Choroid plexus epithelial cell (primary cell): ENCODE results near the gene NRGN.

ENCODE experiments used
- DNase-seq: peaks from one replicate; pipeline ENCODE4 v3.0.0-alpha.2; 2010; ENCODE audit warnings: low read depth
- H3K4me3 ChIP-seq: 2 replicates; pipeline ENCODE4 v1.5.1; 2011; ENCODE audit warnings: low read depth, mild to moderate bottlenecking, control low read depth, low read length, moderate library complexity
- CTCF ChIP-seq: conservative IDR thresholded peaks from 2 replicates; pipeline ENCODE4 v1.5.1; 2011; ENCODE audit warnings: low read depth, mild to moderate bottlenecking, control low read depth, inconsistent platforms, low read length, moderate library complexity

NRGN gene

GRCh38 chr11:124784051-124784450, 44.3 kb downstream of the NRGN start:
- DNase-seq = no peak
- no peak overlapping the region for H3K4me3 ChIP-seq
- no peak for TF ChIP-seq CTCF

GRCh38 chr11:124788521-124788920, 48.8 kb downstream of the NRGN start:
- peak; percentile 13 for DNase-seq
- TF ChIP-seq CTCF = no peak
- H3K4me3 ChIP-seq = no peak overlapping the region

GRCh38 chr11:124791626-124792341, 52.0 kb downstream of the NRGN start:
- TF ChIP-seq CTCF = no peak
- peak; percentile 23 for DNase-seq
- no peak overlapping the region for H3K4me3 ChIP-seq

GRCh38 chr11:124793466-124794278, 53.9 kb downstream of the NRGN start:
- TF ChIP-seq CTCF = peak; percentile 74
- peak; percentile 71 for DNase-seq
- no peak overlapping the region for H3K4me3 ChIP-seq

- no peak for TF ChIP-seq CTCF
- H3K4me3 ChIP-seq = no peak overlapping the region
- DNase-seq = no peak
These were observed 56.6 kb downstream of the NRGN start for GRCh38 chr11:124796312-124796711.
